SK-MEL-5 (cell line): ENCODE results near the gene D2HGDH. TPM values are rescaled to one million over a fixed set of nuclear protein-coding genes. Genes with fewer than 3 reads are reported as not detected.
"Not testable (repeated sequence)": the region's sequence is repeated elsewhere in the genome, so short reads cannot be mapped to it uniquely, and the experiment has no call there.

ENCODE experiments used
- DNase-seq: peaks from one replicate; pipeline ENCODE4 v3.0.0-alpha.2; 2016; ENCODE audit warnings: low read depth, low spot score
- in situ Hi-C: cut with HindIII; loops from 2 replicates; pipeline ENCODE4 v1.10.0; 2016; ENCODE audit warnings: low sequenced_read_pairs, high pct_unique_total_duplicates, low pct_unique_long_range_greater_than_20kb
- total RNA-seq: library from RNA; depleted of rRNA; stranded (reverse); fragments of >200 nt; shearing (Covaris generic); gene quantifications from 2 replicates; pipeline ENCODE4 v1.2.3, GENCODE V29; 2014

D2HGDH gene
- total RNA-seq, 1 experiment from 2014 or later = 8.8 TPM

DNA sequence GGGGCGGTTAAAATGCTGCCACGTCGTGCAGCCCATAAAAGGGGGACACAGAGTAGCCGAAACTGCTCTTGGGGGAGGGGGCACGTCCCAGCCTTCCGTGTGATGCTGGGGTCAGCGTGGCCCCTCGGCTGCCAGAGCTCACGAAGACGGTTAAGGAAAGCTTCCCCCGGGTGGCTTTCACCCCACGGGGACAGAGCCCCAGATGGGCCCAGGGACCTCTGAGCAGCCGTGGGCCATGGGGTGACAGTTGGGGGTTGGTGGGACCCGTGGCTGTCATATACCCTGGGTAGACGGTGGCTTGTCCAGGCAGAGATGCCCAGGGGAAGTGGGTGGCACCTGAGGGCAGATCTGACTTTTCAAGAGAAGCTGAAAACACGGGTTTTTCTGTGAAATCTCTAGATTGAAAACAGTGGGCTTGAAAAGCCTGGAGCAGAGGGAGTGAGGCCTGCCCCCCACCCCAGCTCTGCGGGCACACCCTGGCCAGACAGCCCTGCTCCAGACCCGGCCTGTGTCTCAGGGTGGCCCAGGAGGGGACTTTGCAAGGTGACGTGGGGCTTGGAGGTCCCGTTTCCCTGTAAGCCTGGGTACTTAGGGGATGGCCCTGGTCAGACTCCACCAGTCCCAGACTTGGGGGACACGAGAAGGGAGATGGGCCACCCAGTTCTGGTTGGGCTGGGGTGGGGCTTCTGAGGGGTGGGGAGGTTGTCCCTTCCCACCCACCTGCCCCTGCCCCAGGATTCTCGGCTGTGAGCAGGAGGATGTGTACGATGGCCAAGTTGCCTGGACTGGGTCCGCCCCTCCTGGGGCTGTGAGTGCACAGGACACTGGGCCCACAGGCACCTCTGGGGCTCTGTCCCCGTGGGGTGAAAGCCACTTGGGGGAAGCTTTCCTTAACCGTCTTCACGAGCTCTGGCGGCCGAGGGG lies 75.2 kb downstream of the D2HGDH start:
- in situ Hi-C loops = no loop called here
- DNase-seq = no peak

DNA sequence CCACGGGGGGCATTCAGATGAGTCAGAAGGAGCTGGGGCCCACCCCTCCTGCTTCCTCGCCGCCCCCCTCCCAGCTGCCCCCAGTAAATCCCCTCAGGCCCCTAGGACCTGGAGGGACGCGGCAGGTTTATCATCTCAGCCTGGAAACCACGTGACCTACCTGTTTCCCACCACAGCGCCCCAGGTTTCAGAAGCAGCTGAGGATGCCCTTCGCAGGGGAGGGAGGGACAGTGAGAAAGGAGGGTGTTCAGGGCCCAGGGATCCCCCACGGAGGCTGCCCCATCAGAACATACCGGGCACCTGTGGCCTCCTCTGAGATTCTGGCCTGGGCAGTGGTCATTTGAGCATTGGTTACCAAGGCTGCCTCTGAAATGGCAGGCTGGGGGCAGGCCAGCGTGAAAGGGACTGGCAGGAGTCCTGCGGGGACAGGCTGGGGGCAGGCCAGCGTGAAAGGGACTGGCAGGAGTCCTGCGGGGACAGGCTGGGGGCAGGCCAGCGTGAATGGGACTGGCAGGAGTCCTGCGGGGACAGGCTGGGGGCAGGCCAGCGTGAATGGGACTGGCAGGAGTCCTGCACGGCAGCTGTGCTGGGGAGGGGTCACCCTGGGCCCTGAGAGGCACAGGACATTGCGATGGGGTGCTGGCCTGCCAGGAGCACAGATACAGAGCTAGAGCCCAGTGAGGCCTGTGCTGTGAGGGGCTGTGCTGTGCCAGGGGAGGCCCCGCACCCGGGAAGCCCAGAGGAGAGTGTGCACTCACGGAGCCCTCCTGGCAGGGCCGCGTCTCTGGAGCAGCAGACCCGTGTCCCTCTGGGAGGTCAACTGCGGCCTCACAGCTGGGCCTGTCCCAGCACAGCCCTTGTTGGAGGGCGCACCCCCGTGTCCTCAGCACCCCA lies 76.1 kb downstream of the D2HGDH start:
- no peak for DNase-seq
- in situ Hi-C loops = no loop called here

DNA sequence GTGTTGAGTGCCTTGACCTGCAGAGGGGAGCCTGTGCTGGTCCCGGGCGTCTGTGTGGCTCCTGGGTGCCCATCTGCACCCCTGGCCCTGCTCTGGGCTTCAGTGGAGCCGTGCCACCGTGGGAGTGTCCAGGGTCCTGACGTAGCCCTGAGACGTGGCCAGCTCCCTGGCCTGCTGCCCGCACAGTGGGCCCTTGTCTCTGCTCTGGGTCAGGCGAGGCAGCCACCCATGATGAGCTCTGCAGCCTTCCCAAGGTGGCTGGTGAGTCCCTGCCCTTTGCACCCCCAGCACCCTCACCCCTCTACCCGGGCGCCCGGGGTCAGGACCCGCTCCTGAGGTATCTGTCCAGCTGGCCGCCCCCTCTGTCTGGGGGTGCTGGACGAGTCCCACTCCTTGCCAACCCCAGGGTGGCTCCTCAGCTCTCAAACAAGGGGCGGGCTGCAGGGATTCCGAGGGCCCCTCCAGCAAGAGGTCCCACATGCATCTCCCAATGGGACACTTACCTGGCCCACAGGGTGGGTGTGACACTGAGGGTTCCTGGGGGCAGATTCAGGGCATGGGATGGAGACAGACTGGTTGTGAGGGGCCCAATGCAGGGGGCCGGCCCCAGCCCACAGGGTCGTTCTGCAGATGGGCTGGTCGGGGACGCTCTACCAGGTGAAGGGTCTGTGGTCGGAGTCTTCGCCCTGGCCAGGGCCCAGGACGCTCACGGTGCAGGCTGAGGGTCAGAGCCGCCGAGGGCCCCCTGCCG lies 76.9 kb downstream of the D2HGDH start:
- in situ Hi-C loops = no loop called here
- DNase-seq = no peak

DNA sequence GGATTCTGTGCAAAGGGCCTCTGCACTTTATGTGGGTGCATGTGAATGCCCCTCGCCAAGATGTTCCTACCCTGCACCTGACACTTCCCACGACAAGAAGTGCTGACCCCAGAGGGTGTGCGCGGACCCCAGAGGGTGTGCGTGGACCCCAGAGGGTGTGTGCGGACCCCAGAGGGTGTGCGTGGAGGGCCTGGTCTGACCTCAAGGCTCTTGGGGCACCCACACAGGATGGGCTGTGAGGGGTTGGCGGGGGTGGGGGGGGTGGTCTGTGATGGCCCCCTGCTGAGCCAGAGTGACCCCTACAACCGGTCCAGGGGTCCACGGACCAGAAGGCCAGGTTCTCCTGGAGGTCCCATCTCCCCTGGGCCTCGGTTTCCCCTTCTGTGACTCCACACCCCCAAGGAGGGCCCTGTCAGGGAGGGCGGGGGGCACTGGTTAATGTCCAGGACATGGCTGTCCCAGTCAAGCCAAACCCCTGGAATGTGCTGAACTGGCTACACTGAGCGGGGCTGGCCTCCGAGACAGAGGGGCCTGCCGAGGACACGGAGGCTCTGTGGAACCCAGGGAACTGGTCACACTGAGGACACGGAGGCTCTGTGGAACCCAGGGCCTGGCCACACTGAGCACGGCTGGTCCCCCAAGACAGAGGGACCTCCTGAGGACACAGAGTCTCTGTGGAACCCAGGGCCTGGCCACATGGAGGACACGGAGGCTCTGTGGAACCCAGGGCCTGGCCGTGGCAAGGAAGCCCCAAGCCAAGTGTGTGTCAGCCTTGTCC lies 77.7 kb downstream of the D2HGDH start:
- no peak for DNase-seq
- in situ Hi-C loops = no loop called here

DNA sequence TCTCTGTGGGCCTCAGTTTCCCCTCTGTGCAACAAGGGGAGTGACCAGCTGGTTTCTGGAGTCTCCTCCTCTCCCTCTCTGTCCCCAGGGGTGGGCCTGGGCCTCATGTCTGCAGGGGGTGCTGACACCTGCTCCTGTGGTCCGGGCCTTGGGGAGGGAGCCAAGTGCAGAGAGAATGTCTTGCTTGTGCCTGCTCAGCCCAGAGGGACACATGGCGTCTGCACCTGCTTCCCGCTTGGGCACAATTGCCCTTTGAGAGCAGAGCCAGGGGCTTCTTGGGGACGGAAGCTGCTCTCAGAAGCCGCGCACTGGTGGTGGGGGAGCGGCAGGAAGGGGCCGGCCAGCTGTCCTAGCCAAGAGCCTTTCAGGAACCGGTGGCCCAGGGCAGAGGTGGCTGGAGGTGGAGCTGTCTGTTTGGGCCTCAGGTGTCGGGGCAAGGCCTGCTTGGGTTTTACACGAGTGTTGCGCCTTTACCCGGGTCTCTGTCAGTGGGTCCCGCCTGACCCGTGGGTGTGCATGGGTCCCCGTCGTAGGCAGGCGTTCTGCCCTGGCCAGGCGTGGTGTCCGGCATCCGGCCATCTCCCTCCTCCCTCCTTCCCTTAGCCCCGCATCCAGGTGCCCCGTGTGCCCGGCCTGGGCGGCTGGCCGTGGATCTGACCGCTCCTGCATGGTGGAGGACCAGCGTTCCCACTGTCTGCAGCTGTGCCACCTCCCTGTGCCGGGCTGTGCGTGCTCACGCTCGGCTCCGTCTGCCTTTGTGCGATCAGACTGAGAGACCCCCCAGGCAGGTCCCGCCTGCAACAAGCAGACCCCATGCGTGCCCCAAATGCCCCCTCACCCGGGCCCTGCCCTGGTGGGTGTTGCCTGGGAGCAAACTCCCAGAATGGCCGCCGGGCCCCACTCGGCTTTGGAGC lies 78.6 kb downstream of the D2HGDH start:
- in situ Hi-C loops = no loop called here

DNA sequence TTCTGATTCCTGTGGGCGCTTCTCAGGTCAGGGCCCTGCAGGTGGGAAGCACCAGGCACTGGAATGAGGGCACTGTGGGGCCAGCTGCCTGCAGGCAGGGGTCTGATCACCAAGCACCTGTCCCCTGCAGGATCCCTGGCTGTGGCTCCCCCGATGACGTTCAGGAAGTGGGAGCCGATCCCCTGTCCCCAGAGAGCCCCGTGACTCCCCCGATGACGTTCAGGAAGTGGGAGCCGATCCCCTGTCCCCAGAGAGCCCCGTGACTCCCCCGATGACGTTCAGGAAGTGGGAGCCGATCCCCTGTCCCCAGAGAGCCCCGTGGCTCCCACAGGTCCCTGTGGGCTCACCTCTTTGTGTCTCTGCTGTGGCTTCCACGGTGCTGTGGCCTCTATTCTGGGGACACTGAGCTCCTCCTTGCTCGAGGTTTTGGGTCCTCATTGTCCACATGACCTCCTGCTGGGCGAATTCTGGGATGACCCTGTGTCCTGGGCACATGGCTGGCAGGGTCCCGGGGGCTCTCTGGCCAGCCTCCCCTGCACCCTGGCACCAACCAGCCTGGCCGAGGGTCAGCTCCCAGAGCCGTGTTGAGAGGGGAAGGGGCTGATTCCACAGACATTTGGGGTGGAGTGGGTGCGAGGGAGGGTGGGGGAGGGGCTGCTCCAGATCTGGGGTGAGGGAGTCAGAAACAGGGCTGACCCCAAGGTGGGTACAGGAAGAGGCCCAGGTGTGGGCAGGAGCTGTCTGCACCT lies 79.4 kb downstream of the D2HGDH start:
- no peak for DNase-seq
- in situ Hi-C loops = no loop called here

More for the DNA sequence above, 78.6 kb downstream of the D2HGDH start:
- no peak for DNase-seq

DNA sequence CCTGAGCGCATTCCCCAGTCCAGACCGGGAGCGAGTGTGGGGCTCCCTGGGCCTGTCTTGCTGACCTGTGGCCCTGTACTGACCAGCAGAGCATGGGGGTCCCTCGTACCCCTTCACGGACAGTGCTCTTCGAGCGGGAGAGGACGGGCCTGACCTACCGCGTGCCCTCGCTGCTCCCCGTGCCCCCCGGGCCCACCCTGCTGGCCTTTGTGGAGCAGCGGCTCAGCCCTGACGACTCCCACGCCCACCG lies 79.9 kb downstream of the D2HGDH start:
- DNase-seq = no peak
- in situ Hi-C loops = no loop called here

DNA sequence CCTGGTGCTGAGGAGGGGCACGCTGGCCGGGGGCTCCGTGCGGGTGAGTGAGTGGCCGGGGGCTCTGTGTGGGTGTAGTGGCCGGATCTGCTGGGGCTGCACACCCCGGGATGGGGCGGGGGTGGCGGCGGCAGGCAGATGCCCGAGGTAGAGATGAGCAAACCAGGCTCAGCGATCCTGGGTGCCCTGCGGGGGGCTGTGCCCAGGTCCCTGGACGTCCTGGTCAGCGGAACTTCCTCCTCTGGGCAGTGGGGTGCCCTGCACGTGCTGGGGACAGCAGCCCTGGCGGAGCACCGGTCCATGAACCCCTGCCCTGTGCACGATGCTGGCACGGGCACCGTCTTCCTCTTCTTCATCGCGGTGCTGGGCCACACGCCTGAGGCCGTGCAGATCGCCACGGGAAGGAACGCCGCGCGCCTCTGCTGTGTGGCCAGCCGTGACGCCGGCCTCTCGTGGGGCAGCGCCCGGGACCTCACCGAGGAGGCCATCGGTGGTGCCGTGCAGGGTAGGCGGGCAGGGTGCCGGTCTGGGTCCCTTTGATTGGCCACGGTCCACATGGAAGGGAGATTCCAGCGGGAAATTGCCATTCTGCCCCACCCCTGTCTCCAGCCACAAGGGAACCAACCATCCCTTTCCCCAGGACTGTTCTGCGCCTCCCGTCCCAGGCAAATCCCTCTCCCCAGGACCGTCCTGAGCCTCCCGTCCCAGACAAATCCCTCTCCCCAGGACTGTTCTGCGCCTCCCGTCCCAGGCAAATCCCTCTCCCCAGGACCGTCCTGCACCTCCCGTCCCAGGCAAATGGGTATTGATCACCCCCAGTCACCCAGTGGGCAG lies 80.4 kb downstream of the D2HGDH start:
- in situ Hi-C loops = no loop called here
- no peak for DNase-seq

DNA sequence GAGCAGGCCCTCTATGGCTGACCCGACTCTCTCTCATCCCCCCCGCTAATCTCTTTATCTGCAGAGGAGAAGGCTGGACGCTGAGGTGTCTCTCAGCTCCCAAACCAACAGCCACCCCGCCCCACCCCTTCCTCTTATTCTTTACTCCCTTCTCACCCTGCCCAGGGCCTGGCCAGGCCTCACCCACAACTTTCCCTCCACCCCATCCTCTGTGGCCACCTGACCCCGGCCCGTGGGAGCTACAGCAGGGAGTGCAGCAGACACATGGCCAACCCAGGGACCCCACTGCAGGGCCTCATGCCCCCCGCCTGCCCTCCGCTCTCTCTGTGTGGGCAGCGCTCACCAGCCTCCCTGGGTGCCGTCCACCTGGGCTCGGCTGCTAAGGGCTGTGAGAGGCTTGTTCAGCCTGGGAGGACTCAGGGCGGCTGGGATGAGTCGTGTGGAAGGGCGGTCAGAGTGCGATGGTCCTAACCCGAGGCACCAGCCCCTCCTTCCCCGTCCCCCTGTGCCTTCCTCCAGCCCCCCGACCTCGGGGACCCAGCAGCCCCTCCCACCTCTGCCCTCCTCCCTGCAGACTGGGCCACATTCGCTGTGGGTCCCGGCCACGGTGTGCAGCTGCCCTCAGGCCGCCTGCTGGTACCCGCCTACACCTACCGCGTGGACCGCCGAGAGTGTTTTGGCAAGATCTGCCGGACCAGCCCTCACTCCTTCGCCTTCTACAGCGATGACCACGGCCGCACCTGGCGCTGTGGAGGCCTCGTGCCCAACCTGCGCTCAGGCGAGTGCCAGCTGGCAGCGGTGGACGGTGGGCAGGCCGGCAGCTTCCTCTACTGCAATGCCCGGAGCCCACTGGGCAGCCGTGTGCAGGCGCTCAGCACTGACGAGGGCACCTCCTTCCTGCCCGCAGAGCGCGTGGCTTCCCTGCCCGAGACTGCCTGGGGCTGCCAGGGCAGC lies 81.3 kb downstream of the D2HGDH start:
- in situ Hi-C loops = no loop called here
- no peak for DNase-seq

DNA sequence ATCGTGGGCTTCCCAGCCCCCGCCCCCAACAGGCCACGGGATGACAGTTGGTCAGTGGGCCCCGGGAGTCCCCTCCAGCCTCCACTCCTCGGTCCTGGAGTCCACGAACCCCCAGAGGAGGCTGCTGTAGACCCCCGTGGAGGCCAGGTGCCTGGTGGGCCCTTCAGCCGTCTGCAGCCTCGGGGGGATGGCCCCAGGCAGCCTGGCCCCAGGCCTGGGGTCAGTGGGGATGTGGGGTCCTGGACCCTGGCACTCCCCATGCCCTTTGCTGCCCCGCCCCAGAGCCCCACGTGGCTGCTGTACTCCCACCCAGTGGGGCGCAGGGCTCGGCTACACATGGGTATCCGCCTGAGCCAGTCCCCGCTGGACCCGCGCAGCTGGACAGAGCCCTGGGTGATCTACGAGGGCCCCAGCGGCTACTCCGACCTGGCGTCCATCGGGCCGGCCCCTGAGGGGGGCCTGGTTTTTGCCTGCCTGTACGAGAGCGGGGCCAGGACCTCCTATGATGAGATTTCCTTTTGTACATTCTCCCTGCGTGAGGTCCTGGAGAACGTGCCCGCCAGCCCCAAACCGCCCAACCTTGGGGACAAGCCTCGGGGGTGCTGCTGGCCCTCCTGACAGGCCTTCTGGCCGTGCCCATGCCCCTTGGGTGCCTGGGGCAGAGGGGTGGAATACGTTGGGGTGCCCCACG lies 82.1 kb downstream of the D2HGDH start:
- in situ Hi-C loops = no loop called here
- no peak for DNase-seq

DNA sequence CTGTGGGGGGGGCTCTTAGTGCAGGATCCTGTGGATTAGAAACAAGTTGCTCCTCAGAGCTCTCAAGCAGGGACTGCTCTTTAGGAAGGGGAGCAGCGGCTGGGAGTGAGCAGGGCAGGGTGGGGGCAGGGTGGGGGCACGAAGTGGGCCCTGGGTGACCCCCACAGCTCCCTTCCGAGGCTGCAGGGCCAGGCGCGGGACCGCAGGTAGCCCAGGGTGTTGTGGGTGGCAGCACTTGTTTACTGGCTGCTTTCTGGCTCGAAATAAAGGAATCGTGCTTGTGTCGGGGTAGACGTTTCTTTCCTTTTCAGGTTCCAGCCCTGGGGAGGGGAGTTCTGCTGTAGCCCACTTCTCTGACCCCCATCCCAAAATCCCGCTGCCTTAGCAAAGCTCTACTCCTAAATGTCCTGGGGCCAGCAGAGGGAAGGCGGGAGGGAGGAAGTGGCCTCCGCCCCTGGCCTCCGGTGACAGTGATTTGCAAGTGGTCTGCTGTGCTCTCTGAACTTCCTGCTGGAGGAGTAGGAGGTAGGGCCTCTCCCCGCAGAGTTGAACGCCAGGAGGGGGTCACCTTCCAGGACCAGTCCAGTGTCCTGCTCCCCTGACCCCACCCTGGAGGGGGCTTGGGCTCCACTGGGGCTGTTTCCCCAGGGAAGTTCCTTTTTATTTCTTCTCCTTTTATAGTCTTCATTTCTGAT lies 82.8 kb downstream of the D2HGDH start:
- no peak for DNase-seq
- in situ Hi-C loops = no loop called here

DNA sequence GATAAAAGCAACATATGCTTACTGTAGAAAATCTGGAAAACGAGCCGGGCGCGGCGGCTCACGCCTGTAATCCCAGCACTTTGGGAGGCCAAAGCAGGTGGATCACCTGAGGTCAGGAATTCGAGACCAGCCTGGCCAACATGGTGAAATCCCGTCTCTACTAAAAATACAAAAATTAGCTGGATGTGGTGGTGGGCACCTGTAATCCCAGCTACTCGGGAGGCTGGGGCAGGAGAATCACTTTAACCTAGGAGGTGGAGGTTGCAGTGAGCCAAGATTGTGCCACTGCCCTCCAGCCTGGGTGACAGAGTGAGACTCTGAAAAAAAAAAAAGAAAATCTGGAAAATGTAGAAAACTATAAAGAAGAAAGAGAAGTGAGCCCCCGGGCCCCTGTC lies 83.4 kb downstream of the D2HGDH start:
- DNase-seq, in situ Hi-C loops: not testable (repeated sequence)
